Occipital lobe (tissue), 3 donors: ENCODE results near the gene AMN1. TPM values are rescaled to one million over a fixed set of nuclear protein-coding genes. Genes with fewer than 3 reads are reported as not detected.

Source experiments
- DNase-seq: peaks from one replicate; lab custom pipeline; 2025; lab: John Stamatoyannopoulos, UW
- small RNA-seq: library from RNA; depleted of rRNA; stranded (forward); fragments of <200 nt; gene quantifications from one replicate; pipeline ENCODE3, GENCODE V24; 2014
- total RNA-seq: library from RNA; depleted of rRNA; stranded (reverse); fragments of >200 nt; gene quantifications from one replicate; pipeline ENCODE4 v1.2.3, GENCODE V29; 2014

The AMN1 gene
- total RNA-seq, 1 donor from 2014 or later = 94.1 TPM

DNA sequence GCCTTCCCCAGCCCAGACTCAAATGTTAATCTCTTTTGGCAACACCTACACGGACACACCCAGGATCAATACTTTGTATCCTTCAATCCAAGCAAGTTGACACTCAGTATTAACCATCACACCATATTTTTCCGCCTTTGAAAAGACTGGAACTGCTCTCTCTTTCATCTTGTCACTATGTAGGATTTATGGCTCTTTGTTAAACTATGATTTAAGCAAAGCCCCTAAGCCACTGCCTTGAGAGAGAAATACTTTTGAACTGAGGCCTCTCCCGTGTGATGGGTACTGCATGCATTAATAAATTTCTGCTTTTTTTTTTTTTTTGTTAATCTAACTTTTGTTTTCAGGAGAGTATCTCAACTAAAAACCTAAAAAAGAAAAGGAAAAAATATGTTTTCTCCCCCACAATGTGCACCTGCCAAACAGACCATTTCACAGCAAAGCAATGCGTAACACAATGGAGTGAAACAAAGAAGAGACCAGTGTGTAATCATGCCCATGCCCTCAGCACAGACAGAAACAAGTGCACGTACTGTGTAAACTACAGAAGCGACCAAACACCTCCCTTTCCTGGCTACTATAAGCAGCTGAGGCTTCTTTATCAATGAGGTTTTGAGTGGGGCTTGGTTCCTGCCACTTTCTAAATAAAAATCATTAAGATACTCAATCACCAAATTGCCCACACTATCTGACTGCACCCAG lies 97.6 kb downstream of the AMN1 start:
- no peak for DNase-seq

DNA sequence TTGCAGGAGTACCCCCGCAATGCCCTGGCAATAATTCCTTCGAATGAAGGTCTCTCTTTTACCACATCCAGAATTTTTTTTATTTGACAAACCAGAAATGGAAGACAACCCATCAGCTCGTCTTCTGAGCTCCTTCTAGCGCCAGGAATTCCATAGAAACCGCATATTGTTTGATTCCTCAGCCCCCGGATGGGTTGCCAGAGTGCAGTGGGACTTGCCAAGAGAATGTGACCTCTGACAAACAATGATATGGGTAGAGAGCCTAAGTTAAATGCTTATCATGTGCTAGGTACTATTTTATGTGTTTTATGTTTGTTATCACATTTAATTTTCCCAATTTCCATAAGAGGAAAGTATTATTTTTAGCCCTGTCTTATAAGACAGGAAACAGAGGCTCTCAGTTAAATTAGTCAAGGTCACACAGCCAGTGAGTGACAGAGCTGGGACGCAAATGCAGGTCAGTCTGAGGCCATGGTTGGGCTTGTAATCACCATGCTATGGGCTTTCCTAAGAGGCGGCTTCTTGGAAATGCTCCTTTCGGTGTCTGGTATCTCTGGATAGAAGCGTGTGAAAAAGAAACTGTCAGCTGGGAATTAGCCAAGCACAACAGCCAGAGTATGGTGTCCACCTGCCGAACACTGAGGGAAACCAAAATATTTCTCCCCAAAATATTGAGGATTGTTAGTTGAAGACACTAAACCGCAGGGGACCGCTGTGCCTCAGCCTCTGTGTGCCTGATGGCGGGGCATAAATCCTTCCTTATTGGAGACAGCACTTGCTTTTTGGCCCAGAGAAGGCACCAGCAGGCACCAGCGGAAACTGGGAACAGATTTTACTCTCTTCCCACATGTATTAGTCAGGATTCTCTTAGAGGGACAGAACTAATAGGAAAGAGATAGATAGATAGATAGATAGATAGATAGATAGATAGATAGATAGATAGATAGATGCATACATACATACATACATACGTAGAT lies 98.8 kb downstream of the AMN1 start:
- no peak for DNase-seq

DNA sequence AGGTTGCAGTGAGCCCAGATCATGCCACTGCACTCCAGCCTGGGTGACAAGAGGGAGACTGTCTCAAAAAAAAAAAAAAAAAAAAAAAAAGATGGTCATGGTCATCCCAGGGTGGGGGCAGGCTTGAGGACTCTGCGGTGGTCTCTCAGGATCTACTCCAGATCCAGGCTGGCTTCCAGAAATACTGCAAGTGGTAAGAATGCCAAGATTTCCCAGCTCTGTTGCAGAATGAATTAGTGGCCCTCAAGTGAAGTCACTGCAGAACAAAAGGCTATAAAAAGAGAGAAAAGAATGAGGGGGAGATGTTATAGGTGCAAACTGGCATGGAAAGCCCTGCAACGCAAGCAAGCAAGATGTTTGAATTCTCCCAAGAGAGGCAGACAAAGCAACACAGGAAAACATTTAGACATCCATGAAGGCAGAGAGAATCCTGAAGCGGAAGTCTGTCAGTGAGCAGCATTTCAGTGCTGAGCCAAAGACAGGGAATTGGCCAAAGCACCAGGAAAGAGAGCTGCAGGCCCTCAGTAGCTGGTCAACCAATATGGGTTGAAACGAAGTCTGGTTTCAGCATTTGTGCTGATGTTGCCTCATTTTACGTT lies 101.3 kb downstream of the AMN1 start:
- no peak for DNase-seq

DNA sequence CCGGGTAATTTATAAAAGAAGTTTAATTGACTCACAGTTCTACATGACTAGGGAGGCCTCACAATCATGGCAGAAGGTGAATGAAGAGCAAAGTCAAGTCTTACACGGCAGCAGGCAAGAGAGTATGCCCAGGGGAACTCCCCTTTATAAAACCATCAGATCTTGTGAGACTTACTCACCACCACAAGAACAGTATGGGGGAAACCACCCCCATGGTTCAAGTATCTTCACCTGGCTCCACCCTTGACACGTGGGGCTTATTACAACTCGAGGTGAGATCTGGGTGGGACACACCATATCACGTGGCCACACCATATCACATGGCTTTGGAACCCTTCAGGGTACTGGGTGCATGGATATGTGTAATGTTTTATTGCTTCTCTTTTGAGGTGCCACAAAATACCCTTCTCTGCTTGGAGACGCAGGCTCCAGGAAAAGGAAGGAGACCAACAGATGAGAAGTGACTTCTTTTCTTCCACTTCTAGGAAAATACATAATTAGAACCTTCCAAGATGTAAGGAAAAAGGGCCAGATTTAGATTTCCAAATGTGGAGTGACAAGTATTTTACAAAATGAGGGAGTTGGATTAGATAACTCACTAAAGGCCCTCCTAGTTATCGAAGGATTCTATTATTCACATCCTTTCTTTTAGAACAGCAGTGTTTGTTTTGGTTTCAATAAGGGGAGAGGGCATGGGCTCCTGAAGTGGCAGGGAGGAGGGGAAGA lies 102.4 kb downstream of the AMN1 start:
- no peak for DNase-seq

DNA sequence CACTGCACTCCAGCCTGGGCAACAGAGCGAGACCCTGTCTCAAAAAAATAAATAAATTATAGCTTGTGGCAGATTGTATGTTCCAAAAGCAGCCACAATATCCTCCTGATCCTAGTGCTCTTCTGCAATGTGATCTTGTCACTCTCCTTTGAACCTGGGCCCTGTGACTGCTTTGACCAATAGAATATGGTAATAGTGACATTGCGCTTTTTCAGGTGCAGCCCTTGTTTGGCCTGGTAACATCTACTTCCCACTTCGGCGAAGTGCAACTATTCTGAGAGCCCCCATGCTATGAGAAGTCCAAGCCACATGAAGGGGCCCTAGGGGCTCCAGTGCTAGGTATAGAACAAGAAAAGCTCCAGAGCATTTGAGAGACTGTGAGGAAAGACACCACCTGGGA lies 106.8 kb downstream of the AMN1 start:
- DNase-seq = no peak

Small RNA genes within 50 kb of the gene (small RNA-seq; reads per million reads assigned to genes)
- gene AC023157.2 = not detected

Other genes starting within 250 kb of the AMN1 start
- 57.1 TPM for gene DENND5B, start 137.9 kb downstream of the AMN1 start, total RNA-seq
- gene ETFBKMT, start 69.3 kb downstream of the AMN1 start, total RNA-seq = 3.4 TPM
- 61.0 TPM for gene RESF1, start 230.4 kb upstream of the AMN1 start, total RNA-seq